Measurements from ENCODE around the gene ACTA1. TPM values are rescaled to one million over a fixed set of nuclear protein-coding genes. Genes with fewer than 3 reads are reported as not detected.

The ACTA1 gene
- total and polyA plus RNA-seq, 2 experiments from 2014 or later = 8.8 to 13.0 TPM

- TF ChIP-seq ZNF462 (CRISPR knock-in tag; IDR thresholded peaks at IDR 0.05) = no peak
- TF ChIP-seq ETS1 (IDR thresholded peaks at IDR 0.05) = no peak
- no peak for TF ChIP-seq STAT1 (IDR thresholded peaks at IDR 0.05; ENCODE audit: unreplicated experiment)
- TF ChIP-seq ZNF114 (CRISPR knock-in tag; IDR thresholded peaks at IDR 0.05) = no peak
- TF ChIP-seq JUNB (IDR thresholded peaks at IDR 0.05; ENCODE audit: unreplicated experiment) = no peak
- TF ChIP-seq EZH2phosphoT487 (IDR thresholded peaks at IDR 0.05; ENCODE audit: unreplicated experiment) = no peak
- no peak for TF ChIP-seq POLR2AphosphoS5 (IDR thresholded peaks at IDR 0.05; ENCODE audit: low read depth)
- no peak for TF ChIP-seq NANOG (IDR thresholded peaks at IDR 0.05; ENCODE audit: borderline replicate concordance)
- TF ChIP-seq ZNF331 (CRISPR knock-in tag; IDR thresholded peaks at IDR 0.05; ENCODE audit: low read depth) = no peak
- no peak for TF ChIP-seq EZH2 (IDR thresholded peaks at IDR 0.05; ENCODE audit: low read depth, unreplicated experiment)
- no peak for TF ChIP-seq REST (IDR thresholded peaks at IDR 0.05; ENCODE audit: unreplicated experiment)
These were observed 14.5 kb upstream of the ACTA1 start (continued) for GRCh38 chr1:229448354-229448753.
